ENCODE measurements around the gene ATP2B1.

The ATP2B1 gene

GRCh38 chr12:89593873-89594272 lies 114.8 kb downstream of the ATP2B1 start:
- no peaks in the 10 kb centered on the region for H4K20me1 ChIP-seq (ENCODE audit: control insufficient read depth, insufficient read depth, low read depth, low read length)
- no peak overlapping the region for H3K4me3 ChIP-seq (ENCODE audit: low read length)
- no peaks in the 10 kb centered on the region for H3F3A ChIP-seq (ENCODE audit: control insufficient read depth, insufficient read depth)
- no peaks in the 10 kb centered on the region for H3K4me1 ChIP-seq (ENCODE audit: control insufficient read depth, low read length)
- no peaks in the 10 kb centered on the region for H3K9me3 ChIP-seq (ENCODE audit: control insufficient read depth, insufficient read depth, low read length)
- H3K79me2 ChIP-seq (ENCODE audit: control insufficient read depth, low read length): no peaks in the 10 kb centered on the region
- H3K27ac ChIP-seq (ENCODE audit: low read depth, low read length): no peak overlapping the region
- H3K36me3 ChIP-seq (ENCODE audit: control insufficient read depth, low read length): peaks cover 90% of the 10 kb centered on the region
- H3K9me2 ChIP-seq (replicated peaks; ENCODE audit: control insufficient read depth, low read length): no peaks in the 10 kb centered on the region
- no peaks in the 10 kb centered on the region for H3K27me3 ChIP-seq (ENCODE audit: control insufficient read depth, low read length)
- no peak overlapping the region for H3K4me2 ChIP-seq (ENCODE audit: low read length)
- TF ChIP-seq CTCF (IDR thresholded peaks at IDR 0.05; ENCODE audit: low read depth, low read length, poor library complexity, severe bottlenecking) (no peak), EZH2phosphoT487 (IDR thresholded peaks at IDR 0.05; ENCODE audit: borderline replicate concordance, low read length) (no peak)

- no peak overlapping the region for H3K4me3 ChIP-seq (ENCODE audit: low read length)
- H3K9me2 ChIP-seq (replicated peaks; ENCODE audit: control insufficient read depth, low read length): no peaks in the 10 kb centered on the region
- H3F3A ChIP-seq (ENCODE audit: control insufficient read depth, insufficient read depth): no peaks in the 10 kb centered on the region
- peaks cover 89% of the 10 kb centered on the region for H3K36me3 ChIP-seq (ENCODE audit: control insufficient read depth, low read length)
- no peaks in the 10 kb centered on the region for H3K9me3 ChIP-seq (ENCODE audit: control insufficient read depth, insufficient read depth, low read length)
- no peaks in the 10 kb centered on the region for H3K4me1 ChIP-seq (ENCODE audit: control insufficient read depth, low read length)
- no peaks in the 10 kb centered on the region for H3K79me2 ChIP-seq (ENCODE audit: control insufficient read depth, low read length)
- H3K27ac ChIP-seq (ENCODE audit: low read depth, low read length): no peak overlapping the region
- H3K27me3 ChIP-seq (ENCODE audit: control insufficient read depth, low read length): no peaks in the 10 kb centered on the region
- no peak for TF ChIP-seq EZH2phosphoT487 (IDR thresholded peaks at IDR 0.05; ENCODE audit: borderline replicate concordance, low read length)
- no peak for TF ChIP-seq CTCF (IDR thresholded peaks at IDR 0.05; ENCODE audit: low read depth, low read length, poor library complexity, severe bottlenecking)
- no peak overlapping the region for H3K4me2 ChIP-seq (ENCODE audit: low read length)
- no peaks in the 10 kb centered on the region for H4K20me1 ChIP-seq (ENCODE audit: control insufficient read depth, insufficient read depth, low read depth, low read length)
These were observed 115.4 kb downstream of the ATP2B1 start for GRCh38 chr12:89593233-89593632.

- no peak overlapping the region for H3K4me3 ChIP-seq (ENCODE audit: low read length)
- H3K4me1 ChIP-seq (ENCODE audit: control insufficient read depth, low read length): no peaks in the 10 kb centered on the region
- no peaks in the 10 kb centered on the region for H3K9me3 ChIP-seq (ENCODE audit: control insufficient read depth, insufficient read depth, low read length)
- H3K79me2 ChIP-seq (ENCODE audit: control insufficient read depth, low read length): no peaks in the 10 kb centered on the region
- peaks cover 2% of the 10 kb centered on the region; the same call in 1 of the 2 replicates for H3F3A ChIP-seq (ENCODE audit: control insufficient read depth, insufficient read depth)
- no peak for TF ChIP-seq CTCF (IDR thresholded peaks at IDR 0.05; ENCODE audit: low read depth, low read length, poor library complexity, severe bottlenecking)
- H3K36me3 ChIP-seq (ENCODE audit: control insufficient read depth, low read length): peaks cover 66% of the 10 kb centered on the region
- no peaks in the 10 kb centered on the region for H4K20me1 ChIP-seq (ENCODE audit: control insufficient read depth, insufficient read depth, low read depth, low read length)
- no peak overlapping the region for H3K27ac ChIP-seq (ENCODE audit: low read depth, low read length)
- no peak overlapping the region for H3K4me2 ChIP-seq (ENCODE audit: low read length)
- no peaks in the 10 kb centered on the region for H3K27me3 ChIP-seq (ENCODE audit: control insufficient read depth, low read length)
- H3K9me2 ChIP-seq (replicated peaks; ENCODE audit: control insufficient read depth, low read length): no peaks in the 10 kb centered on the region
These were observed 118.9 kb downstream of the ATP2B1 start for GRCh38 chr12:89589753-89590152.

- Histone ChIP-seq H3K4me3 (ENCODE audit: low read length) (no peak overlapping the region), H3K27ac (ENCODE audit: low read depth, low read length) (no peak overlapping the region), H3K27me3 (ENCODE audit: control insufficient read depth, low read length) (no peaks in the 10 kb centered on the region), H3K4me2 (ENCODE audit: low read length) (no peak overlapping the region), H4K20me1 (ENCODE audit: control insufficient read depth, insufficient read depth, low read depth, low read length) (no peaks in the 10 kb centered on the region), H3K79me2 (ENCODE audit: control insufficient read depth, low read length) (no peaks in the 10 kb centered on the region), H3K4me1 (ENCODE audit: control insufficient read depth, low read length) (peaks cover 4% of the 10 kb centered on the region; the same call in 1 of the 2 replicates), H3K9me3 (ENCODE audit: control insufficient read depth, insufficient read depth, low read length) (no peaks in the 10 kb centered on the region), H3K36me3 (ENCODE audit: control insufficient read depth, low read length) (no peaks in the 10 kb centered on the region), H3K9me2 (replicated peaks; ENCODE audit: control insufficient read depth, low read length) (no peaks in the 10 kb centered on the region), H3F3A (ENCODE audit: control insufficient read depth, insufficient read depth) (no peaks in the 10 kb centered on the region; the same call in 1 of the 2 replicates)
- TF ChIP-seq CTCF (IDR thresholded peaks at IDR 0.05; ENCODE audit: low read depth, low read length, poor library complexity, severe bottlenecking) (no peak), EZH2phosphoT487 (IDR thresholded peaks at IDR 0.05; ENCODE audit: borderline replicate concordance, low read length) (no peak)
These were observed 130.1 kb downstream of the ATP2B1 start for GRCh38 chr12:89578499-89578898.
